NCI-H446 treated with DMSO at 0.1 percent for 48 hours (cell line): ENCODE data around the gene VANGL1.

Experiments used
- DNase-seq: peaks from one replicate; lab custom pipeline; 2025; lab: John Stamatoyannopoulos, UW

Gene VANGL1

DNA sequence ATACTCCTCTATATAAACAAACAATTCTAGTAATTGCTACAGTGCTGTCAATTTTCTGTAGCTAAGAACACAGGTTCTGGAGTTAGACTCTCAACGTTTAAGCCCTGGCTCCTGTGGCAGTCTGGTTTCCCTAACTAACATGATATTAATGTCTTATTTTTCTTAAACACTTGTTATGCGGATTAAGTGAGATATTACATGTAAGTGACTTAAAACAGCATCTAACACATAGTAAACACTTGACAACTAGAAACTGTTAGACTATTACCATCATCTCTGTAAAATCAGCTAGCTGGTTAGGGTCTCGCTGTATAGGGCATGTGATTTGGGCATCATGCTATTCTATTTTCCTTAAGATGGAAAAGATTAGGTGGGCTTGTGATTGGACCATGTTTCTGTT is 2.3 kb downstream of the VANGL1 start:
- no peak for DNase-seq

DNA sequence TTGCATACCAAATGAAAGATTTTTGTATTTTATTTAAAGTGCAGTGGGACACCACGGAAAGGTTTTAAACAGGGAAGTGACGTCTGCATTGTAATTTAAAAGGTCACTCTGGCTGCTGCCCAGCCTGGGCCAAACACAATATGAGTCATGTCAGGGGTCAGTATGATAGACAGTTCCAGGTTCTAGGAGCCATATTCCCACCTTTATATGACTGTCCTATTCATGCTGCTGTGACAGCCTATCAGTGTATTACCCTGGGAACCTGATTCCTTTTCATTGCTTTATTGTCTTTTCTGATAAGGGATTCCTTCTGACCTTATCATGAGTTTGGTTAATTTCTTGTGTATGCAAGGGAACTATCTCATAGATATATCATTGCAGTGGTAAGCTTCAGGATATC is 5.3 kb downstream of the VANGL1 start:
- DNase-seq = no peak

DNA sequence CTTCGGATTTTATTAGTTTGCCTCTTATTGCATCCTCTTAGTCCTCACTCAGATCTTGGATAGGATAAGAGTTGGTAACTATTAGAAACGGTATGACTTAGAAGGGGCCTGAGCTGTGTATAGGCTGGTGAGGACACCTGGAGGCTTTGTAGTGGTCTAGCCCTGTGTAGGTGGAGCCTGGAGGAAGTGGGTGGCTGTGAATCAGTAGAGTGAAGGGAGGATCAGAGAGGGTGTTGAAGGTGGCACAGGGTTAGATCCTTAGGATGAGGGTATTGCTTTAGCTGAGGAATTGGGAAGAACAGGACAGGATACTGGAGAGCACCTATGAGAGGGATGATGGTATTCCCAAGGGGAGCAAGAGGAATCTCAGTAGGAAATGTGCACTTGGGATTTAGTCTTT is 5.7 kb downstream of the VANGL1 start:
- no peak for DNase-seq

DNA sequence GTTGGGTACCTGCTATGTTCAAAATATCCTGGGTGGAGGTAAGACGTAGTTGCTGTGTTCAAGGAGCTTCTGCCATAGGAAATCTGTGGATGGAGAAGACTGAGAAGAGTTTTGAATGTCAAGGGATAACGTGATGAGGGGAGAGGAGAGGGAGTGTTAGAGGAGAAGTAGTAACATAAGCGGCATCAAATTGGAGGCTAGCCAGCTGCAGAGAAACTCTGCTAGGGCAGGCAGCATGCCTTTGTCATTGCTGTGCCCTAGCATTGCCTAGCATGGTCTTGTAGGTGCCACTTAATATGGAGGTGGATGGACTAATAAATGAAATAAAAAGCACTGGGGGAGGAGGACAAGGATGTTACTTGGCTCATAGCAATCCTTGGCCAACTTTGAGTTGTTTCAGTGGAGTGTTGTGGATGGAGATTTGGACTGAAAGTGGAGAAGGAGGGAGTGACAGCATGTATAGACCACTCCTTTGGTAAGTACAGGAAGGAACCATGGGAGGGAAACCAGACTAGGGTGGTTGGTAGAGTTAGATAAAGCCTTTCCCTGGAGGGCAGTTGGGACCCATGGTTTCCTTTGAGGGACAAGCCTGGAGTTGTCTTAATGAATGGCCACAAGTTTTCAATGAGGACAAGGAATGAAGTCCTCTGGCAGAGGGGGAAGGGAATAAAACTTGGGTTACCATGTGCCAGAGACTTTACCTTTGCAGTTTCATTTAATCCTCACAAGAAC is 6.3 kb downstream of the VANGL1 start:
- no peak for DNase-seq

DNA sequence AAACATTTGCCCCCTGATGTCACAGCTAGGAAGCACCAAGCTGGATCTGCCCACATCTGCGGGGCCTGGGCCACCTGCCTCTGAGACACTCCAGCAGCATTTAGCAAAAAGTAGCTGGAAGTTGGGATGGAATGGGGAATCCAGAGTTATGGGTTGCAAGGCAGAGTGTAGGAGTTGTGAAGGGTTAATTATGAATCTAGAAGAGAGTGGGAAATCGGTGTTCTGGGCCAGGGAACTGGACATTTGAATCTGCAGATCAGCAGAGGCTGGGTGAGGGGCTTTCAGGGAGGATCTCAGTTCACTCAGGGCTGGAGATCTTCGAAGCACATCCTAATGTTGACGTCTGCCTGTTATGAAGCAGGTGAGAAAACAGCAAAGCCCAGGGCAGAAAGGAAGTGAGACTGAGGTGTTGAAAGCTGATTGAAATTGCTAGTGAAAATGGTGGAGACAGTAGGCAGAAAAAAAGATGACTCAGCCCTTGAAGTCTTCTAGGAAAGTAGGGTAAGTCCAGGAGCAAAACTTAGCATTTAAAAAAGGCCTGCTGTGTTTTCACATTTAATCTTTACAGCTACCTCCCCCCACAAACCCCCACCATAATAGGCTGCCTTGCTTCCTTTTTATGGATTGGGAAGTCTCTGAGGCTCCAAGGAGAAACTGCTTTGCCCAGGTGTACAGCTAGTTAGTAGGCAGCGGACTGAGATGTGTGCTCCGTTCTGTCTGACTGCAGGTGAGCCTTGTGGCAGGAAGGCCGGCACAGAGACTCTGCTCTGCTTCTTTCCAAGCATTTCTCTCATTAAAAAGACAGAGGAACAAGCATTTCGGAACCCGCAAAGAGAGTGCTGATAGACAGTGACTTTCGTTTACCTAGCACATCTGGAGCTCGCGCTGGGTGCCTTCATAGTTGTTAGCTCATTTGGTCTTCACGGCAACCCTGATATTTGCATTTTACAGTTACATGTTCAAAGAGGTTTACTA is 7.2 kb downstream of the VANGL1 start:
- DNase-seq = no peak

DNA sequence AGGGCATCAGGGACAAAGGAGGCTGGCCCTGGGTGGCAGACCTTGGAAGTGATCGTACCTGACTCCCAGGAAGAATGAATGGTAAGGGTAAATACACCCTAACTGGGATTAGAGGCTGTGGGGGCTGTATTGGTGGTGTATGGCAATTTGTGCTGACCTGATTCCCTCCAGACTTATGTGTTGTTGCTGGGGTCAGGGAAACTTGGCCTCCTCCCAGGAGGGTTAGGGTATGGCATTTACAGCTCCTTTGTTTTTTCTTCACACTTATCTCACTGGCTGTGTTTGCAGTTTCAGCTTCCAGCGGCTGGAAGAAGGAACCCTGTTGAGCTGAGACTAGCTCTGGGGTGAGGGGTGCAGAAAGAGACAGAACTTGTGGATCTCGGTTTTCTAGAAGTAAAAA is 8.2 kb downstream of the VANGL1 start:
- no peak for DNase-seq

DNA sequence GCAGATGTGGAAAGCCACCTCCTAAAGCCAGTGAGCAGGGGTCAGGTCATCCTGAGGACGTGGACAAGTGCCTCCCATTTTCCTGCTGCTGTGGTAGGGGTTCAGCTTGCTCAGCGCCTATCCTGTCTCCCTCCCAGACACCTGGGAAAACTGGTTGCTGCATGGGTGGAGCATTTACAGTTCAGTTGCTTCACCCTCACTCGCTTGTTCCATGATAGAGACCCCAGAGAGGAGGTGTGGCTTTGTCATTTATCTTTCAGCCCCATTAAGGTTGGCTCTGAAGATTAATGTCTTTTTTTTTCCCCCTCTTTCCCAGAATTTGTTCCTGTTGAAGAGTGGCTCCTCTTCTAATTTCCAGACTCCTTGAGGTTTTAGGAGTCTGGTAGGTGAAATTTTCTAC is 9.2 kb downstream of the VANGL1 start:
- DNase-seq = no peak

DNA sequence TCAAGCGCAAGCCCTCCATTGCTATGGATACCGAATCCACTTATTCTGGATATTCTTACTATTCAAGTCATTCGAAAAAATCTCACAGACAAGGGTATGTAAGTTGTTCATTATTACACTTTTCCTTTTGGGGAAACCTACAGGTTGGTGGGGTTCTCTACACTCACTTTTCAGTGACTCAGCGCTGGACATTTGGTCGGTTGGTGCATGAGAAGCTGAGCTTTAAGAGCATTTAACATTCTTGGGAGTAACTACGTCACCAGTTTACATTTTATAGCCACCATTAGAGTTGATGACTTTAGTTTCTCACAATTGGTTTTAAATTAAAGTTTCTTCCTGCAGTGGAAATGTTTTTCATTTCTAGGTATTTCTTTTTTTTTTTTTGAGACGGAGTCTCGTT is 9.6 kb downstream of the VANGL1 start:
- no peak for DNase-seq

DNA sequence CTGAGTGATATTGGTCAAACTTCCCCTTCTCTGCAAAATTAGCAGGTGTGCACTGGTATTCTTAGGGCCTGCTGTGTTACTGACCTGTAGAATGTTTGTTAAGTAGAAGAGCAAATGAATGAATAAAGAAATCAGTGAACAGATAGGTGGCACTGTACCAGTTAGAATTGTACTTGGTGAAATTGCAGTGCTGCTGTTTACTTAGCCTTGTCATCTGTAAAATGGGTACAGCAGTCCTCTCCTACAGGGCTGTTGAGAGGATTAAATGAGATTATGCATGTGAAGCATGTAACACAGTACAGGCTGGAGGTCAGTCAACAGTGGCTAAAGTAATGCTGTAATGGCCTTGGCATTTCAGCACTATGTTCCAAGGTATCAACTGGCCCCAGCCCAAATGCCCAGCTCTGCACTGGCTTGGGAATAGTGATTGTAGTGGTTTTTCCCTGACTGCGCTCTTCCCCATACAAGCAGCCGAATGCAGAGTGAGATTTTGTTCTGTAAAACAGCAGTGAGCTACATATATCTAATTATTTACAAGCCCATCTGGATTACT is 10.5 kb downstream of the VANGL1 start:
- DNase-seq = no peak

DNA sequence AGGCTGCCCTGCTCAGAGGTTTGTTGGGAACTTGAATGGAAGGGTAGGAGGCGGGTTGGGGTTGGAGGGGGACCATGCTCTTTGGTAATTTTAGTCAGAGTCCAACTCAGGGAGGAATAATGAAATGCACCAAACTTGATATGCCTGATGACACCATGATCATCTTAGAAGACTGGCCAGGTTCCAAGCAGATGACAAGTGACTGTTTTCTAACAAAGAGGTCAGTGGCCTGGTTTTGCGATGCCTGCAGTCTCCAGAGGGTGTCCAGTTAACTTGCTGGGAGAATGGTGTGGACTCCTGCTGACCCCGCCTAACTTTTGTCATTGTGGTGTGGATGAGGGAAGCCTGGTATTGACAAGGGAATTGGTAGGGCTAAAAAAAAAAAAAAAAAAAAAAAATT is 12.4 kb downstream of the VANGL1 start:
- no peak for DNase-seq

DNA sequence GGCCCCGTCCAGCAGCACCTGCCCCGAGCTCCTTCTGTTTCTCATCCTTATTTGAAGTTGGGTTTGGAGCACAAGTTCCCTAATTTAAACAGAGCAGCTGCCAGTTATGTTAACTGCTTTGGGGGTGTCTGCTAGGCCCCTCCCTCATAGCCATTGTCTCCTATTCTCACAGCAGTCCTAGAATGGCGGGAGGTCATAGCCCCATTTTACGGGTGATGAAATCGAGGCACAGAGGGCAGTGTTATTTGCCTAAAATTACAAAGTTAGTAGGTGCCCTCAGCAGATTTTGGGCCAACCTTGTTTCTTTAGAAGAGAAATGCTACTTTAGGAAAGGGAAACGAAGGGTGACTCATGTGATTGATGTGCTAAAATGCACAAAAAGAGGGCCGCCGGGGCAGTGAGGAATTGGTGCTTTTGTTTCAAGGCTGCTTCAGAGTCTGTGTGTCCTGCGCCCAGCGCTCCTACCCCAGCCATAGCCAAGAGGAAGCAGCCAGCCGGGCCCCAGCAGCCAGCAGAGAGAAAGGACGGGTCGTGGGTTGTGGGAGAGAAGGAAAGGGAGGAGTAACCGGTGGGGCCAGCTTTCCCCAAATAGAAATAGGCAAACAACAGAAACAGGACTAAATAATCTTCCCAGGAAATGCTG is 13.0 kb downstream of the VANGL1 start:
- no peak for DNase-seq

DNA sequence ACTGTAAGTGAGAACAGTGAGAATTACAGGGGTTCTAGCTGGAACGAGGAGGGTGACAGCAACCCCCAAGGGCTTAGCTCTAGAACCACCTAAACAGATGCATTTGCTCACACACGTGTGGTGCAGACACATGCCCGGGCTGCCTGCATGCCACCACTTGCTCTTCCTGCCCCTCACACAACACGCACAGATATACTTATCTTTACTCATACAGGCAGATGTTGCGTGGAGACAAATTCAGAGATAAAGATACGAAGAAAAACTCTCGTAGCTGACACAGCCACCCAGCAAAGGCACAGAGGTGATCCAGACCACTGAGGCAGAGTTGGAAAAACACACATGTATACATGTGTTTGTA is 13.5 kb downstream of the VANGL1 start:
- no peak for DNase-seq

DNA sequence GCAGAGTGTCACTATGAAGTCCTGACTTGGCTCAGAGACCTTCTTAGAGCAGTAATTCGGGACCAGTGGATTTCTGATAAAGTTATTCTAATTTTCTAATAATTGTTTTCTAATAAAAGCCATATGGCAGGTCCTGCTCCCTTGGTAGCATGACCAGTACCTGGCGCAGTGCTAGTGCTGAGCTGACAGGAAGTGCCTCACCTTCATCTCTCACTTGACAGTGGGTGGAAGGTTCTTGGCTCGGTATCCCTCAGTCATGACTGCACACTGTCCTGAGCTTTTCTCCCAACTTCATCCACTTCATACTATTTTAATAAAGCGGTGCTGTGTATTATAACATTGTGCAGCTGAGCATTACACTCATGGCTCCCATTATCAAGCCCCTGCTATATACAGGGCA is 14.1 kb downstream of the VANGL1 start:
- DNase-seq = no peak

DNA sequence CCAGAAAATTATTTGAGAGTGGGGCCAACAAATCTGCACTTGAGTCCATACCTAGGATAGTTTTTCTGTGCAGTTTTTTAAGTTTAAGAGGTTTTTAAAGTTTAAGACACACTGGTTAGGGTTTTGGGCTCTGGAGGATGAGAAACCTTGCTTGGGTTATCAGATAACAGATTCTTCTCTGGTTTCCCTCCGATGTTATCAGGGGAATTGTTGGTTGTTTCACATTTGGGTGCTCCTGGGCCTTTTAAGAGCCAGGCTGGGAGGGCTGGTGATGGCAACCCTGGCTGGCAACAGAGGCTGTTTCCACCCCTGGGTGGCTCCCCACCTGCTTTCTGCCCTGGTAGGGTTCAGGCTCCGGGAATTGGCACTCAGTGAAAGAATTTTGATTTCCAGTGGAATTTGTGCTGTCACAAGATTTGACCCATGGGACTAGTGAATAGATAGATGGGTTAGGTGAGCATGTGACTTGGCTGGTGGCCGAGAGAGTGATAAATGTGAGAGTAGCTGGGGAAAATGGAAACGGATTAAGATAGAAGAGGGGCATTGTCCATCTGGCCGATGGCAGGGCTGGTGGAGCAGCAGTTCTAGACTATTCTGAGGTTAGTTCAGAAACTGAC is 14.8 kb downstream of the VANGL1 start:
- DNase-seq = no peak

DNA sequence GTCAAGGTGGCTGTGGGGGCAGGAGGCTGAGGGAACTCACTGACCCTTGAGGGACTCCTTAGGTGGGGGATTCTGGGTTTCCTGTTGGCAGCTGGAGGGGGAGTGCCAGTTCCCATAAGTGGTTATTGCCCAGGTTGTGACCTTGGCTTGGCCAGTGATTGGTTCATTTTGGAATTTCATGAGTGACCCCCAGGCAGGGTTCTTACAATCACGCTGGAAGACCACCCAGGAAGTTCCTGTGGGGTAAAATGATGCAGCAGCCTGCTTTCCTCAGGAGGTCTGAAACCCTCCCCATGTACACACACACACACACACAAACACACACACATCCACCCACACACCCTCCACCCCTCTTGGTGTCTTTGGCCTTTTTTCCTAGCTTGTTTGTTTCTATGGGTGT is 16.9 kb downstream of the VANGL1 start:
- no peak for DNase-seq

DNA sequence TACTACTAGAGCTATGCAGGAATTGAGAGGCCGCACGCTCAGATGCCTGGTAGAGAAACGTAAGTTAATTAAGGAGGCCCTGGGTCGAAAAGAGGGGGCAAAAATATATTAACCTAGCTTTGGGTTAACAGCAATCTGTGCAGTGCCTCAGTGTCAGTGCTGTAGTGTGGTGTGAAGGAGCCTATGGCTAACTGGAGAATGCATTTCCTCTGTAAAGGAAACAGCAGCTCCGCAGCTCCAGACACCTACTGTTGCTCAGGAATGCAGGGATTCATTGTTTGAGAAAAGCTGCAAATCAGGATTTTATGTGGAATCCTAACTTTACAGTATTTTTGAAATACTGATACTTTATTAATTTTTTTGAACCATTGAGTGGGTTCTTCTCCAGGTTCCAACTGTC is 18.4 kb downstream of the VANGL1 start:
- DNase-seq = no peak

DNA sequence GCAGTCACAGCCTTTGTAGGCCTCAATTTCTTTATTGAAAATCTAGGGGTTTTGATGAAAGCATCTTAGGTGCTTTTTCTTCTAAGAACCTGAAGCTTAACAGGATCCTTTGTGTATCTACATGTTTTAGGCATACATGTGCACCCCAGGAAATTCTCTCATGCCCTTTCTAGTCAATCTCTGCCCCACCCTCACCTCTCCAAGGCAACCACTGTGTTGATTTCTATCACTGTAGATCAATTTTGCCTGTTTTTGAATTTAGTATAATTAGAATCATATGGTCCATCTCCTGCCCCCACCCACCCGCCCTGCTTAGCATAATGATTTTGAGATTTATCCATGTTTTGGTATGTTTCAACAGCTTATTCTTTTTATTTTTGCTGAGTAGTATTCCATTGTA is 19.4 kb downstream of the VANGL1 start:
- DNase-seq = no peak

DNA sequence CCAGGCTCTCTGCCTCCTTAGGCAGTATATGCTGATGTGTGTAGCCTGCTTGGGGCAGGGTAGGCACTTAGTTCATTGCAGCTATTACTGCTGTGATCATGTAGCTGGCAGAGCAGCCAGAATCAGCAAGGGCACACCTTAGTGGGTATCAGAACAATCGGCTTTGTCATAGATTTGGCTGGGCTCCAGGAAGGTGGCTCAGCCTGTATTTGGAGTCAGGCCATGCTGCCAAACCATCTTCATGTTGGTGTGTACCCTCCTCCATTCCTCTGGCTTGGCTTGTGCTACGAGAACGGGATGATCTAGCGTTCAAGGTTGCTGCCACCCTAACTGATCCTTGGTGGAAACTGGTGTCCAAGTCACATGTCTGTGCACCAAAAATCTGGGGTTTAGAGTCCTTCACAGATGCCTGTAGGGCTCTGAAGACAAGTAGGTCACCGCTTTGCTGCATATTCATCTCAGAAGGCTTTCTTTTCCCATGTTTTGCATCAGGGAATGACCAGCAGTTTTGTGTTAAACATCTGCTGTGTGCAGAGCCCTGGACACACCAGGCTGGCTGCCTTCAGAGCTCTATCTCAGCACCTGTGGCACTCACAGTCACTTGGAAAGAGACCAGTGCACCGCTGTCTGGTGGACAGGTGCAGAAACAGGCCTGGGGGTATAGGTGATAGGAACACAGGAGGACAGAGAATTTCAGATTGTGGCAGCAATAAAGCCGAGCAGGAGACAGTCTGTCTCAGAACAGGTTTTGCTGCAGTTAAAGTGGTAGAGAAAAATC is 23.7 kb downstream of the VANGL1 start:
- no peak for DNase-seq

DNA sequence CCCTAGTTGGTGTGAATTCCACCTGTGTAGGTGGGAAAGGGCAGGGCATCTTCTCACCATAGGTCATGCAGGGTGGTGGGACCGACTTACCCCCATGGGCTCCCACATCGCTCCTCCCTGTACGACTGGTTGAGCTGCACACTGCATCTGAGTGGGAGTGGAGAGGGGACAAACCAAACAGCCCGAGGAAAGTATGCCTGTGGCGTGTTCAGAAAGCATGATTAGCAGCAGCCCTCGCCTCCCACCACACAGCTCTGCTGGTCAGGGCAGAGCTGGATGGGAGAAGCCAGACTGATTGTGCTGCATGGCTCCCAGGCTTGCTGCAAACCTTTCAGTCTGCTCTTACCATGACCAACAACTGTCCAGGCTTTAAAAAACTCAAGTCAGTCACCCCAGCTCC is 24.4 kb downstream of the VANGL1 start:
- DNase-seq = no peak

DNA sequence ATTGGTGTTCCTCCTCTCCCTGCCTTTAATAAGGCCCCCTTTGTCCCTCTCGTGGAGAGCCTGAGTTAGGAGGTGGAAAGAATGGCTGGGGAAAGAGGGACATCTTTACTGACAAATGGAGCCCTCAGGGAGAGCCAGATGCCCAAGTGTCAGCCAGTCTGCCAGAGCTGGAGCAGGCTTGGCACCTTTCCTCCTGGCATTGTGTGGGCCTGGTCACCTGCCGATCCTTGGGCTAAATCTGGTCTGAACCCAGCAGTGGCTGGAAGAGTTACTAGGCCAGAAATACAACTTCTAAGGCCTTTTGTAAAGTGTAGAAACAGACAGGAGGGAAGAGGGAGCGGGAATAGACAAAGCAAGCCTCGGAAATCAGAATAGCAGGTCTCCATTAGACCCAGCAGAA is 24.9 kb downstream of the VANGL1 start:
- peak; percentile 46 for DNase-seq

DNA sequence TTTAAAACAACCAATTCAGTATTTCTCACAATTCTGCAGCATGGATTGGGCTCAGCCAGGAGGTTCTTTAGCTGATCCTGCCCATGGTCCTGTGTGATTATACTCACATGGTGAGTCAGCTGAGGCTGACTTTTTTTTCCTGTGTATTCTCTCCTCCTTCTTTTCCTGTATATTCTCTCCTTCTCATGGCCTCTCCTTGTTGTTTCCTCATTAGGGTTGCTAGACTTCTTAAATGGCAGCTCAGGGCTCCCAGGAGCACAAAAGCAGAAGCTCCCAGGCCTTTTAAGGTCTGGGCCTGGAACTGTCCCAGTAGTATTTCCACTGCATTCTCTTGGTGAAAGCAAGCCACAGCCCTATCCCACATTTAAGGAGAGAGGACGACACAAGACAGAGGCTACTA is 26.8 kb downstream of the VANGL1 start:
- no peak for DNase-seq
